ENCODE results near the gene GPSM3. TPM values are rescaled to one million over a fixed set of nuclear protein-coding genes. Genes with fewer than 3 reads are reported as not detected.

The GPSM3 gene
- total and polyA plus RNA-seq, 2 of the 13 experiments (the other 11 are each of a cell fraction or from before 2014, with no cell fraction given), result 0.18 to 6.2 TPM

- TF ChIP-seq ZBTB10 (CRISPR knock-in tag; IDR thresholded peaks at IDR 0.05; ENCODE audit: borderline replicate concordance) (no peak), ZBTB3 (CRISPR knock-in tag; IDR thresholded peaks at IDR 0.05; ENCODE audit: borderline replicate concordance, low read depth) (no peak), PHF20 (CRISPR knock-in tag; IDR thresholded peaks at IDR 0.05) (no peak; the same call in 1 of the 2 replicates), ZNF784 (CRISPR knock-in tag; IDR thresholded peaks at IDR 0.05; ENCODE audit: borderline replicate concordance) (no peak), NCOR1 (IDR thresholded peaks at IDR 0.05; ENCODE audit: borderline replicate concordance, low read length) (peak; percentile 69; the same call in 1 of the 2 replicates), MED13 (CRISPR knock-in tag; IDR thresholded peaks at IDR 0.05) (no peak), NFE2L1 (CRISPR knock-in tag; IDR thresholded peaks at IDR 0.05; ENCODE audit: borderline replicate concordance) (no peak), ZNF609 (CRISPR knock-in tag; IDR thresholded peaks at IDR 0.05; ENCODE audit: borderline replicate concordance) (peak; percentile 57; the same call in 1 of the 2 replicates), PAF1 (CRISPR knock-in tag; IDR thresholded peaks at IDR 0.05) (no peak), MTF1 (CRISPR knock-in tag; IDR thresholded peaks at IDR 0.05) (no peak), ZNF34 (CRISPR knock-in tag; IDR thresholded peaks at IDR 0.05; ENCODE audit: borderline replicate concordance) (no peak), HMGXB4 (CRISPR knock-in tag; IDR thresholded peaks at IDR 0.05; ENCODE audit: borderline replicate concordance in 1 of 2, low read depth in 1 of 2) (peak; percentile 62 to 74; a peak in 3 of 4 replicates), HES4 (CRISPR knock-in tag; IDR thresholded peaks at IDR 0.05; ENCODE audit: borderline replicate concordance) (no peak), MLX (CRISPR knock-in tag; IDR thresholded peaks at IDR 0.05) (no peak), ZSCAN31 (CRISPR knock-in tag; IDR thresholded peaks at IDR 0.05; ENCODE audit: low read depth) (0 out of 2 replicates have a peak, but pooled peaks have one; percentile 21), TEAD3 (CRISPR knock-in tag; optimal IDR thresholded peaks at IDR 0.05; ENCODE audit: borderline replicate concordance) (peak; percentile 39), ZC3H13 (CRISPR knock-in tag; IDR thresholded peaks at IDR 0.05) (no peak)
Measured at GRCh38 chr6:32175711-32176475, 16.6 kb downstream of the GPSM3 start, which contains the start of gene AGPAT1 (continued).
